ENCODE data around the gene STRN4. TPM values are rescaled to one million over a fixed set of nuclear protein-coding genes. Genes with fewer than 3 reads are reported as not detected.

The STRN4 gene
- total RNA-seq, 1 experiment from 2014 or later, result 107 TPM

DNA sequence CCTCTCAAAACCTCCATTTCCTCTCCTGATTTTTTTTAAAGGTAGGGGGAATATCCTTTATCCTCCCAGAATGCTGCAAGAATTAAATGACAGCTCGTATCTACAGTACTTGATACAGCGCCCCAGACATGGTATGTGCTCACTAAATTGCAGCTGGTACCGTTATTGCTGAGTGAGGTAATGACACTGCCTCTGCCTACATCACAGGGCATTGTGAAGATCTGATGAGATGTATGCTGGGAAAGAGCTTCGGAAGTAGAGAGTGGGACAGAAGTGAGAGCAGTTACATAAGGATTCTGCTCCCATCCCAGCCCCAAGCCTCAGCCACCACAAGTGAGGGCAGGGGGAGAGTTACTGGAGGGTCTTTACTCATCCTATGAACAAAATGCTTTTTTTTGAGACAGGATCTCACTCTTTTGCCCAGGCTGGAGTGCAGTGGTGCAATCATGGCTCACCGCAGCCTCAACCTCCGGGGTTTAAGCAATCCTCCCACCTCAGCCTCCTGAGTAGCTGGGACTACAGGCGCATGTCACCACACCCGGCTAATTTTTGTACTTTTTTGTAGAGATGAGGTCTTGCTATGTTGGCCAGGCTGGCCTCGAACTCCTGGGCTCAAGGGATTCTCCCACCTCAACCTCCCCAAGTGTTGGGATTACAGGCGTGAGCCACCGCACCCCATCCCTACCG is 2.1 kb downstream of the STRN4 start:
- intact Hi-C loops (cut with micrococcal nuclease), result no loop called here
- H3K4me3 ChIP-seq (replicated peaks in 1 of 2; ENCODE audit: low read depth in 1 of 2, low read length in 2 of 2), result peak overlapping the region; percentile 98 to 99; a peak in 2 of 4 replicates
- TSS peak; percentile 32 for BruUV-seq (replicated peaks)
- H2AFZ ChIP-seq (ENCODE audit: low read depth, low read length, poor library complexity, severe bottlenecking), result no peak overlapping the region
- no peaks in the 10 kb centered on the region for H3K9me3 ChIP-seq (ENCODE audit: control insufficient read depth in 1 of 2, insufficient read depth in 1 of 2, low read depth in 1 of 2, low read length in 2 of 2)
- no peak for DNase-seq (ENCODE audit: low read depth, low spot score)
- no peak overlapping the region for H3K9ac ChIP-seq (ENCODE audit: low read length)
- H3K36me3 ChIP-seq (ENCODE audit: control insufficient read depth in 1 of 2, insufficient read depth in 2 of 2, low read length in 2 of 2), result peaks cover 4 to 10% of the 10 kb centered on the region in 2 experiments; a peak in 2 of 4 replicates
- TF ChIP-seq ELF1 (IDR thresholded peaks at IDR 0.05; ENCODE audit: borderline replicate concordance, low read depth) (no peak), SRF (IDR thresholded peaks at IDR 0.05; ENCODE audit: low read depth) (no peak), REST (IDR thresholded peaks at IDR 0.05; ENCODE audit: low read depth) (no peak), ZNF274 (IDR thresholded peaks at IDR 0.05; ENCODE audit: low read depth, low read length) (no peak), CBX3 (IDR thresholded peaks at IDR 0.05; ENCODE audit: low read depth) (no peak), TCF7L2 (IDR thresholded peaks at IDR 0.05; ENCODE audit: borderline replicate concordance, extremely low read depth, insufficient read depth, insufficient read length) (no peak), SP1 (IDR thresholded peaks at IDR 0.05; ENCODE audit: low read depth) (no peak), RAD21 (IDR thresholded peaks at IDR 0.05; ENCODE audit: low read depth) (no peak), JUND (IDR thresholded peaks at IDR 0.05) (no peak), POLR2AphosphoS5 (IDR thresholded peaks at IDR 0.05; ENCODE audit: low read depth, low read length) (no peak), EZH2phosphoT487 (IDR thresholded peaks at IDR 0.05; ENCODE audit: borderline replicate concordance) (no peak), EZH2 (IDR thresholded peaks at IDR 0.05) (no peak), CEBPB (IDR thresholded peaks at IDR 0.05; ENCODE audit: low read depth) (no peak), POLR2A (IDR thresholded peaks at IDR 0.05; ENCODE audit: borderline replicate concordance, extremely low read depth, insufficient read depth, insufficient read length) (no peak), YY1 (IDR thresholded peaks at IDR 0.05; ENCODE audit: extremely low read depth, insufficient replicate concordance, low read depth, low read length) (no peak), ZFX (IDR thresholded peaks at IDR 0.05) (no peak)
- TF ChIP-seq, protein P1, sequence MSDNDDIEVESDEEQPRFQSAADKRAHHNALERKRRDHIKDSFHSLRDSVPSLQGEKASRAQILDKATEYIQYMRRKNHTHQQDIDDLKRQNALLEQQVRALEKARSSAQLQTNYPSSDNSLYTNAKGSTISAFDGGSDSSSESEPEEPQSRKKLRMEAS (IDR thresholded peaks at IDR 0.05), result no peak
- TF ChIP-seq, protein P2, sequence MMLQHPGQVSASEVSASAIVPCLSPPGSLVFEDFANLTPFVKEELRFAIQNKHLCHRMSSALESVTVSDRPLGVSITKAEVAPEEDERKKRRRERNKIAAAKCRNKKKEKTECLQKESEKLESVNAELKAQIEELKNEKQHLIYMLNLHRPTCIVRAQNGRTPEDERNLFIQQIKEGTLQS (IDR thresholded peaks at IDR 0.05), result no peak
- peaks cover 69% of the 10 kb centered on the region for H3K79me2 ChIP-seq (ENCODE audit: insufficient read depth, low read length)
- H4K20me1 ChIP-seq (ENCODE audit: insufficient read depth), result peaks cover 12% of the 10 kb centered on the region; the same call in 1 of the 2 replicates
- H3K27me3 ChIP-seq (ENCODE audit: insufficient read depth, low read length), result no peaks in the 10 kb centered on the region
- no peaks in the 10 kb centered on the region for H3K9me2 ChIP-seq (ENCODE audit: insufficient read depth)
- no peak overlapping the region for H3K27ac ChIP-seq (ENCODE audit: low read depth, low read length)
- RAD21 ChIA-PET (ENCODE audit: low non-redundant PET in 1 of 2, low total read pairs in 2 of 2, uncharacterized antibody in 2 of 2, unreplicated experiment in 2 of 2), result interaction anchor here in 1 of 2 experiments (0.7 kb wide), 1 partner anchor 332 kb away, joined by 3 read pairs; no protein-coding TSS in a partner anchor
- POLR2A ChIA-PET, result interaction anchor here (1.7 kb wide), 1 partner anchor 26 kb away, joined by 4 read pairs; no protein-coding TSS in a partner anchor
- no peak for ATAC-seq
- peaks cover 5 to 20% of the 10 kb centered on the region in 2 experiments for H3K4me1 ChIP-seq (ENCODE audit: control insufficient read depth in 1 of 2, insufficient read depth in 2 of 2, low read length in 2 of 2)
- CTCF ChIA-PET, result interaction anchor here (1.2 kb wide), 2 partner anchors 23 to 82 kb away, joined by 3 read pairs; no protein-coding TSS in a partner anchor
- H3K4me2 ChIP-seq (ENCODE audit: low read length), result peak overlapping the region; percentile 98
